T-helper 17 cell (primary cell): ENCODE data around the gene ZNF185. TPM values are rescaled to one million over a fixed set of nuclear protein-coding genes. Genes with fewer than 3 reads are reported as not detected.

ENCODE experiments used
- ATAC-seq: fragments of 150-1000 bp; cut with Tn5 transposase; 2 replicates; pipeline ENCODE4 v1.10.0; 2021; ENCODE audit warnings: mild to moderate bottlenecking, moderate library complexity
- DNase-seq, 3 donors: peaks; one replicate each; pipeline versions ENCODE4 v3.0.0 to v3.0.0-alpha.2; 2020 to 2021
- H3K9me3 ChIP-seq: one replicate; pipeline ENCODE4 v1.7.0; 2013; ENCODE audit warnings: low read length, mild to moderate bottlenecking; ENCODE audit not compliant: control insufficient read depth, poor library complexity, severe bottlenecking
- H3K27ac Mint-ChIP-seq: one replicate; pipeline ENCODE4 v1.8.0; 2022; ENCODE audit warnings: mild to moderate bottlenecking, moderate library complexity, mixed read lengths
- H3K27me3 Mint-ChIP-seq: one replicate; pipeline ENCODE4 v1.8.0; 2022; ENCODE audit warnings: mixed read lengths
- H3K36me3 Mint-ChIP-seq: one replicate; pipeline ENCODE4 v1.8.0; 2022; ENCODE audit warnings: low read depth, mixed read lengths
- H3K4me1 Mint-ChIP-seq: one replicate; pipeline ENCODE4 v1.8.0; 2022; ENCODE audit warnings: mild to moderate bottlenecking, mixed read lengths
- H3K4me3 Mint-ChIP-seq: one replicate; pipeline ENCODE4 v1.8.0; 2022; ENCODE audit warnings: mild to moderate bottlenecking, moderate library complexity, mixed read lengths
- total RNA-seq, 4 donors: library from RNA in 2 of 4; stranded (reverse) in 2 of 4; gene quantifications; one replicate each; pipeline ENCODE4 v1.2.3 and lab custom pipeline; 2022 to 2026

ZNF185 gene
- total RNA-seq, result 10 to 100 TPM in 1 of 2 donors, 1 to 10 TPM in 1; 2.7 to 40.2 TPM
- total RNA-seq (lab: John Stamatoyannopoulos, UW), result 1.7 reads per million in 2 donors

DNA sequence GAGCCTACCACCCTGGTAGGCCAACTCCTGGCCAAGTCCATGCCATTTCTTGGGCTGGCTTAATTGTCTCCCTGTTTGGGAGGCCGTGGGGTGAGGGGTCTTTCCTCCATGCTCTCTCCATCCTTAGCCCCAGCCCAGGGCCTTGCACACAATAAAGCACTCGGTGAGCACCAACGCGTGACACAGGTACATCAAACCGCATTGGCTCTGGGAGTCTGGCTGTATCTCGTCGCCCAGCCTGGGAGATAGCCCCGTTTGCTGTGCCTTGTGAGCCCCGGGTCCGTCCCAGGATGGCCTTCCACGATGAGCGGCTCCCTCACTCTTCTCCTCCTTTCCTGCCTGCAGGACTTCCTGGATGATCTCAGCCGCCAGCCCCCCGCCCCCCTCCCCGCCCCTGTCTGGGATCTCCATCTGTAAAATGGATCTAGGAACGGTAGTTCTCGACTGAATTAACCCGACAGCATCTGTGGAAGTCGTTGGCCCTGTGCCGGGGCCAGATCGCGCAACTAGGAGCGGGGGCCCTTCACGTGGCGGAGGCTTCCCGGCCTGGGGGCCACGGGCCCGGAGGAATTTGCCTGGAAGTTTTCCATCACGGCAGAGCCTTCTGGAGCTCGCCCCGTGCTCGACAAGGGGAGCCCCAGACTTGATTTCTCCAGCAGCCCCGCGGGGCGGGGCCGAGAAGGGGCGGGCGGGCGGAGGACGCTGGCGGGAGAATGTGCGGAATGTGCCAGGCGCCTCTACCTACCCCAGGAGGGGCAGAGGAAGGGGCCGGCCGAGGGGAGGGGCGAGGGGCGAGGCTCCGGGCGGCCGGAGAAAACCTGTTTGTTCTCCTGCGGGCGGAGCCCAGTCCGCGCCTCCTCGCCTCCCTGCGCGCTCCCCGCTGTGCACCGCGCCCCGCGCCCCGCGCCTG lies at the start of gene ZNF185:
ZNF185 (plus strand) TSS at position 846 of the 910 bp plus-strand sequence. CDS start 16,423 bp downstream, outside the sequence.
- peaks cover 26% of the 10 kb centered on the region for H3K27me3 Mint-ChIP-seq
- no peak within 1 kb of the TSS for H3K27ac Mint-ChIP-seq
- peak within 1 kb of the TSS; percentile 19 for H3K4me3 Mint-ChIP-seq
- H3K4me1 Mint-ChIP-seq, result no peaks in the 10 kb centered on the region
- no peaks in the 10 kb centered on the region for H3K9me3 ChIP-seq
- no peak for ATAC-seq
- no peak for DNase-seq
- H3K36me3 Mint-ChIP-seq, result no peaks in the 10 kb centered on the region

DNA sequence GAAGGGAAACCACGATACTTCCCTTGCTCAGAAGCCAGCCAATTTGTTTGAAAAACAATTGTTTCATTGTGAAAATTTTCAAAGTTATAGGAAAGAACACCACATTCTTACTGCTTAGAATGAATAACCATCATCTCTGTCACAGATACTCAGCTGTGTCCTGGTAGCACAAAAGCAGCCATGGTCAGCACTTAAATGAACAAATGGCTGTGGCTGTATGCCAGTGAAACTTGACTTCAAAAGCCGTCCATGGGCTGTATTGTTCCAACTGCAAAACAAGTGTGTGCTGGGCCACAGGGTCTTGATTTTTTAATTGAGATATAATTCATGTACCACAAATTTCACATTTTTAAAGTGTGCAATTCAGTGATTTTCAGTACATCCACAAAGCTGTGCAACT lies 47.4 kb upstream of the ZNF185 start:
- Mint-ChIP-seq H3K4me3 (no peak overlapping the region), H3K27me3 (no peaks in the 10 kb centered on the region), H3K27ac (no peak overlapping the region), H3K36me3 (peaks cover 8% of the 10 kb centered on the region), H3K4me1 (peaks cover 10% of the 10 kb centered on the region)
- no peak for ATAC-seq
- DNase-seq, result no peak
- no peaks in the 10 kb centered on the region for H3K9me3 ChIP-seq

DNA sequence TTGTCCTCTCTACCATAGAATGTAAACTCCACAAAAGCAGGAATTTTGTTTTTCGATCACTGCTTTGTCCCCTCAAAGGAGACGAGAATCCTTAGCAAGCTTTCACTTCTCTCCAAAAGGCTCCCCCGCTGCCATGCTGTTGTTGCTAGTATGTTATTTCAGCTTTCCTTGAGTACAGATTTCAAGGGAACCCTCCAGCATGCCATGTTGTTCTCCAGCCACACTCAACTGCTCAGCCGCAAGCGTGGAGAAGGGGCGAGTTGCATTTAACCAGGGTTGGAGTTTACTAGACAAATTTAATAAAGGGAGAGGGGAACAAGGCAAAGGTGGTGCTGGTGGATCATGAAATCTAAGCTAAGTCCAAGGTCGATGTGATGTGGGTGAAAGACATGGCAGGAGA lies 43.9 kb upstream of the ZNF185 start:
- Mint-ChIP-seq H3K27me3 (no peaks in the 10 kb centered on the region), H3K4me3 (no peak overlapping the region), H3K36me3 (peaks cover 6% of the 10 kb centered on the region), H3K4me1 (peaks cover 6% of the 10 kb centered on the region), H3K27ac (no peak overlapping the region)
- H3K9me3 ChIP-seq, result no peaks in the 10 kb centered on the region
- ATAC-seq (no peak), DNase-seq (no peak)

DNA sequence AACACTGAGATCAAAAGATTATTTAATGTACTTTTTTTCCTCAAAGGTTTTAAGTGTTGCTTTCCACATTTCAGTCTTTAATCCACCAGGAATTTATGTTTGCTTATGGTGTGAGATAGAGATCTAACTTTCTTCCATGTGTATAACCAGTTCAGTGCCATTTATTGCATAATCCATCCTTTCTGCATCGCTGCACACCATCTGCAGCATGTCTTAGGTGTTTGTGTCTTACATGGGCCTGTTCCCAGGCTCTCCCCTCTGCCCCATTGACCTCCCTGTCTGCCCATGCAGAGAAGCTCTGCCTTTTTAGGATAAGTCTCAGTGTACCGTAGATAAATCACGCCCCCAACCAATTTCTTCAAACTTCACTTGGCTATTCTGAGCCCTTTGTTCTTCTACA lies 36.8 kb upstream of the ZNF185 start:
- Mint-ChIP-seq H3K4me3 (no peak overlapping the region), H3K36me3 (no peaks in the 10 kb centered on the region), H3K27ac (no peak overlapping the region), H3K27me3 (no peaks in the 10 kb centered on the region), H3K4me1 (no peaks in the 10 kb centered on the region)
- DNase-seq (no peak), ATAC-seq (no peak)
- no peaks in the 10 kb centered on the region for H3K9me3 ChIP-seq

DNA sequence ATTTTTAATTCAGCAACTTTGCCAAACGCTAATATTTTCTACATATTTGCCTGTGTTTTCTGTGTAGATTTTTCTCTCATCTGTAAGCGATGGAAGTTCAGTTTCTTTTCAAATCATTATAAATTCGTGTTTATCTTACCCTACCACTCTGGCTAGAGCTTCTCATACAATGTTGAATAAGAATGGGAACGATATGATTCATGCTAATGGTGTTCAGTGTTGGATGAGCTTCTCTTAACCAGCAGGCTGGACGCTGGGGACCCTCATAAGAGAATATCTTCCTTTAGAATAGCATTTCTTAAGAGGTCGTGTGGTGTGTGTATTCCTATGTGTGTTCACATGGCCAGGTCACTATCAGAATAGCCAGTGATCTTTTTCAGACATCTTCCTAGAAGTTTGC lies 36.0 kb upstream of the ZNF185 start:
- no peak for DNase-seq
- no peaks in the 10 kb centered on the region for H3K9me3 ChIP-seq
- Mint-ChIP-seq H3K4me3 (no peak overlapping the region), H3K27me3 (no peaks in the 10 kb centered on the region), H3K36me3 (no peaks in the 10 kb centered on the region), H3K27ac (no peak overlapping the region), H3K4me1 (no peaks in the 10 kb centered on the region)
- no peak for ATAC-seq

DNA sequence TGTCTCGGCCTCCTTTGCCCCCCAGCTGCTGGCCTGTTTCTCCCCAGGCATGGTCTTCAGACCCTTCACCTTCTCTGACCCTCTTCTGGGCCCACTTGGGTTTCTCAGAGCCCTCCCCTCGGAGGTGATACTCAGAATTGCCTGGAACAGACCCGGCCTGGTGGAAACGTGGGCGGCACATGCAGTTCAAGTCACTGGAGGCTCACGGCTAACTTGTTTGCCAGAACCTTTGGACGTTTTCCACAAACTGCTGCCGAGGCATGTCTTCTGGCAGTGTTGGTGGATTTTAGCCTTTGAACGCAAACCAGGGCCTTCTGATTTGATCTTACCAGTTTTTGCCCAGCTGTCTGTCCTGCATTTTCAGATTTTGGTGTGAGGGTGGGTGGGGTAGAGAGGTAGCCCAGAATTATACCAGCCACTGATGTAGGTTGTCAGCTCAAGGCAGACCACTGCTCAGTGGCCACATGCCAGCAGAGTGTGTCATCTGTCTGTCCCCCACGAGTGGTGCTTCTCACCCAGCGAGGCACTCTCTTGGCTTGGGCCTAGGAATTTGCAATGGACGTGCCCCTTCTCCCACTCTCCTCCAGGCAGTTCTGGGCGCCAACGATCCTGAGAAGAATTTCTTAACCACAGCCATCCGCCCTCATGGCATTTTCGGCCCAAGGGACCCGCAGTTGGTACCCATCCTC lies 32.5 kb upstream of the ZNF185 start:
- Mint-ChIP-seq H3K36me3 (no peaks in the 10 kb centered on the region), H3K27ac (no peak overlapping the region), H3K4me3 (no peak overlapping the region), H3K4me1 (no peaks in the 10 kb centered on the region), H3K27me3 (no peaks in the 10 kb centered on the region)
- ATAC-seq, result no peak
- DNase-seq, result no peak
- H3K9me3 ChIP-seq, result no peaks in the 10 kb centered on the region

DNA sequence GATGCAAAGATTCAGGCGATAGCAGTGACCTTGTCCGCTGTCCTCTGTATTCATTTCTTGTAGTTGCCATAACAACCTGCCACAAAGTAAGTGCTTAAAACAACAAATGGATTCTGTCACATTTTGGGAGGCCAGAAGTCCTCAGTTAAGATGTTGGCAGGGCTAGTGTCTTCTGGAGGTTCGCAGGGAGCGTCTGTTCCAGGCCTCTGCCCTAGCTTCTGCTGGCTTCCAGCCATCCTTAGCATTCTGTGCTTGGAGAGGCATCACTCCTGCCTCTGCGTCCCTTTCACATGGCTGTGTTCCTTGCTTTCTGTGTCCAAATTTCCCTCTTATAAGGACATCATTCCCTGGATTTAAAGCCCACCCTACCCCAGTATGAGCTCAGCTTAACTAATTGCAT lies 31.5 kb upstream of the ZNF185 start:
- Mint-ChIP-seq H3K4me1 (no peaks in the 10 kb centered on the region), H3K36me3 (no peaks in the 10 kb centered on the region), H3K27ac (no peak overlapping the region), H3K27me3 (no peaks in the 10 kb centered on the region), H3K4me3 (no peak overlapping the region)
- no peak for ATAC-seq
- no peaks in the 10 kb centered on the region for H3K9me3 ChIP-seq
- DNase-seq, result no peak

DNA sequence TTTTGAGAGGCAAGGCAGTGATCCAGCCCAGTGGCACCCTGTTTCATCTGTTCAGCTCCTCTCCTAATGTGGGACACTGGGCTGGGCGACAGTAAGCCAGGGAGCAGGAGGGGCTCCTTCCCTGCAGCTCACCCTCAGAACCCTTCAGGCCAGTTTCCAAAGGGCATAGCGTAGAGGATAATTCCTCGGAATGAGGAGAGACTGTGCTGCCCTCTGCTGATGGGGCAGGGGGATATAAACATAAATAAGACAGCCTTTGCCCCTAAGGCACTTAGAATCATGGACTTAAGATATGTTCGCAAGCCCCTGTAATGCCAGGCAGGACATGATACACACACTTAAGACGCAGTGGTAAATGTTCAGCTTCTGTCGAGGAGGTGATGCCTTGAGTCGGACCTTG lies 27.9 kb upstream of the ZNF185 start:
- Mint-ChIP-seq H3K4me1 (peaks cover 7% of the 10 kb centered on the region), H3K27me3 (no peaks in the 10 kb centered on the region), H3K27ac (no peak overlapping the region), H3K36me3 (no peaks in the 10 kb centered on the region), H3K4me3 (no peak overlapping the region)
- ATAC-seq (no peak), DNase-seq (no peak)
- no peaks in the 10 kb centered on the region for H3K9me3 ChIP-seq

DNA sequence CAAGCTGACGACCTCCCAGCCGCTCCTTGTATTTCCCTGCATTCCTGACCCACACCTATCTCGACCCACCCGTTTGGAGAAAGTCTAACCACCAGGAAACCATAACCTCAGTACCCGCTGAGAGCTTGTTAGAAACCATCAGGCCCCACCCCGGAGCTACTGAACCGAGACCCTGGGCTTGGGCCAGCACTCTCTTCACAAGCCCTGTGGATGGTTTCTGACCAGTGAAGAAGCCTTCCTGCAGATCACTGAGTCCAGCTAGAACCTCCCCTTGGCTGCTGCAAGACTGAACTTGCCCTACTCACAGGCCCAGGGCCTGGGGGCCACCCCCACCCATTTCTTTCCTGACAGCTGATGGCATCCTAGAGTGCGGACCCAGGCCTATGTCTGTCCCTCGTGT lies 26.6 kb upstream of the ZNF185 start:
- no peaks in the 10 kb centered on the region for H3K9me3 ChIP-seq
- H3K4me3 Mint-ChIP-seq, result no peak overlapping the region
- DNase-seq, result no peak
- H3K27me3 Mint-ChIP-seq, result no peaks in the 10 kb centered on the region
- no peak for ATAC-seq
- no peak overlapping the region for H3K27ac Mint-ChIP-seq
- H3K4me1 Mint-ChIP-seq, result peaks cover 7% of the 10 kb centered on the region
- no peaks in the 10 kb centered on the region for H3K36me3 Mint-ChIP-seq

DNA sequence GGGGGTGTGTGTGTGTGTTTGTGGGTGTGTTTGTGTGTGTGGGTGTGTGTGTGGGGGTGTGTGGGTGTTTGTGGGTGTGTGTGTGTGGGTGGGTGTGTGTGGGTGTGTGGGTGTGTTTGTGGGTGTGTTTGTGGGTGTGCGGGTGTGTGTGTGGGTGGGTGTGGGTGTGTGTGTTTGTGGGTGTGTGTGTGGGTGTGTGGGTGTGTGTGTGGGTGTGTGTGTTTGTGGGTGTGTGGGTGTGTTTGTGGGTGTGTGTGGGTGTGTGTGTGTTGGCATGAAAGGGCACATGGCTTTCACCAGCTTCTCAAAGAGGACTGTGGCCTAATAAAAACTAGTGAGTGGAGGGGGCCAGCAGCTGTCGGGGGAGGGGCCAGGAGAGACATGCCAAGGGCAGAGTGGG lies 25.3 kb upstream of the ZNF185 start:
- ATAC-seq (no peak), DNase-seq (no peak)
- no peaks in the 10 kb centered on the region for H3K27me3 Mint-ChIP-seq
- no peaks in the 10 kb centered on the region for H3K36me3 Mint-ChIP-seq
- H3K27ac Mint-ChIP-seq, result no peak overlapping the region
- no peaks in the 10 kb centered on the region for H3K9me3 ChIP-seq
- no peak overlapping the region for H3K4me3 Mint-ChIP-seq
- H3K4me1 Mint-ChIP-seq, result peaks cover 7% of the 10 kb centered on the region

DNA sequence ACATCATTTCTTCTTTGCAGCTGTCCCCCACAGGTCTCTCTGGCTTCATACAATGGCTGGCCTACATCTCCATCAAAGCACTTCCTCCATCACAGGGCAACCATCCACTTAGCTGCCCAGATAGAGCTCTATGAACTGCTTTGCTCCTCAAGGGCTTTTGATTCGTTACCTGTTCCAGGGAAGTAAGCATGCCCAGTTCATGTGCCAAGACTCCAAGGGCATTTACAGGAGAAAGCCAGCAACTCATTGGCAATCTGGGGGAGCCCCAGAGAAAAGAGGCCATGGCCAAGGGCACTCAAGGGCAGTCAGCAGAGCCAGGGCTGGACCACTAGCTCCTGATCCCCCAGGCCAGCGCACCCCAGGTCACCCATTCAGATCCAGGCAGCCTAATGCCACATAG lies 24.5 kb upstream of the ZNF185 start:
- Mint-ChIP-seq H3K27ac (no peak overlapping the region), H3K4me1 (peaks cover 7% of the 10 kb centered on the region), H3K4me3 (peak overlapping the region; percentile 26), H3K27me3 (no peaks in the 10 kb centered on the region), H3K36me3 (no peaks in the 10 kb centered on the region)
- H3K9me3 ChIP-seq, result no peaks in the 10 kb centered on the region
- no peak for ATAC-seq
- no peak for DNase-seq

DNA sequence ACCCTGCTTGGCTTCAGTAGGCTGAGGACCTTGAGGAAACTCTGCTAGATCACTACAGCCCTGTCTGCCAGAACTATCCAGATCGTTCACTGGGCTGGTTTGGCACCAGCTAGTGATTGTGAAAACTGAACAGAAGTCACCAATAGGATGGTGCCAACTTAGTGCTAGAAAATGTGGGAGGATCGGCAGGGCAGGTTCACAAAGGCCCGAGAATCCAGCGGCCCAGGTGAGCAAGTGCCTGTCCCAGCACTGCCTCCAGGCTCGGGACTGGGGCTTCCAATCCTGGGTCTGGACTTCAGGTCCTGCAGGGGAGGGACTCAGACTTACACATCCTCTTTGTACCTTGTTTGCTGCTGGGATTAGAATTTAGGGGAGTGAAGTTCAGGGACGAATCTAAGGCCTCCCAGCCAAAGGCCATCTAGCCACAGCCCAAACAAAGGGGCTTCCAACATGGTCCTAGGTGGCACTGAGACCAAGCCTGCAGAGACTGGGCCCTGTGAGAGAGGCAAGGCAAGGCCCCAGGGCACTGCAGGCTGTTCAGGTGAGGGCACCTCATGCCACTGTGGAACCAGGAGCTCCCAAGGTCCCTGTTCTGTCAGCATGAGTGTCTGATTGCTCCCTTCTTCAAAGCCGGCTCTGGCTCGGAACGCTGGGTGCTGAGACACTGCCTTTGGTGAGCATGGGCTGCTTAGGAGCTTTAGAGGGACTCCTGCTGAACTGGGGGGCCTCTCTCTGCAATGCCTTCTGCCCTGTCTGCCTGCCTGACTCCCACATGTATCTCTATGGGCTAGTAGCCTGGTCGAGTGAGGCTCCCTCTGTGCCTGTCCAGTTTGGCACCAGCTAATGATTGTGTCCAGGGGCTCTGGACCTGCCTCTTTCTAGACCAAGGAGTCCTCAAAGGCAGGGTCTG lies 20.7 kb upstream of the ZNF185 start:
- H3K27ac Mint-ChIP-seq, result no peak overlapping the region
- DNase-seq, result no peak
- no peak overlapping the region for H3K4me3 Mint-ChIP-seq
- no peak for ATAC-seq
- H3K9me3 ChIP-seq, result no peaks in the 10 kb centered on the region
- H3K4me1 Mint-ChIP-seq, result peaks cover 3% of the 10 kb centered on the region
- H3K27me3 Mint-ChIP-seq, result peaks cover 5% of the 10 kb centered on the region
- no peaks in the 10 kb centered on the region for H3K36me3 Mint-ChIP-seq
